ENCODE measurements around the gene ADAMTS3. TPM values are rescaled to one million over a fixed set of nuclear protein-coding genes. Genes with fewer than 3 reads are reported as not detected.
A peak's percentile ranks its signal among the peaks of the same experiment; 100 is the strongest.

Gene ADAMTS3
- total RNA-seq, 4 donors from 2014 or later = 0.47 to 30.4 (median 10.2) TPM

DNA sequence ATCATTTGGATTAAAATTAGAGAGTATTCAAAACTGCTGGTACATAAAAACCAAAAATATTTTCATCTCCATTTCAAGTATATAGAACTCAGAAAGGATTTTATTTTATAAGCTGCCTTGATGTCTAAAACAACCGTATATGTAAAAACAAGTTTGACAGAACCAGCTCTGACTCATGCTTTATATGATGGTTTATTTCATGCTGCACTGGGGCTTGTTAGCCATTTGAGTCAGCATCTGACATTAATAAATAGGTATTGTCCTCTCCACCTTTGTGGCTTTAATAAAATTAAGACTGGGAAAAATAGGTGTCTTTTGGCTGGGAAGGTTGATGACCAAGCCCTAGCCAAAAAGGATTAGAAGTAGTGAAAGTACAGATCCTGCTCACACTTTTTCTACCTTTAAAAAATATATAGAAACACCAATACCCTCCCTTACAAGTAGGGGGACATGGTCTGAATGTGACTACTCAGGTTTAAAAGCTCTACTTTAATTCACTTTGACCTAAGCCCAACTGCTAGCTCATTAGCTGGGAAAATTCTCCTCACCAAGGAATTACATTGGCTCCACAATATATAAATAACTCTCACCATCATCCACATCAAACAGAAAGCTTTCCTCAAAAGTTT lies 228.1 kb downstream of the ADAMTS3 start:
- ATAC-seq (ENCODE audit: low FRiP score) = no peak
- DNase-seq (ENCODE audit: low spot score) = no peak
- TF ChIP-seq, protein P1, sequence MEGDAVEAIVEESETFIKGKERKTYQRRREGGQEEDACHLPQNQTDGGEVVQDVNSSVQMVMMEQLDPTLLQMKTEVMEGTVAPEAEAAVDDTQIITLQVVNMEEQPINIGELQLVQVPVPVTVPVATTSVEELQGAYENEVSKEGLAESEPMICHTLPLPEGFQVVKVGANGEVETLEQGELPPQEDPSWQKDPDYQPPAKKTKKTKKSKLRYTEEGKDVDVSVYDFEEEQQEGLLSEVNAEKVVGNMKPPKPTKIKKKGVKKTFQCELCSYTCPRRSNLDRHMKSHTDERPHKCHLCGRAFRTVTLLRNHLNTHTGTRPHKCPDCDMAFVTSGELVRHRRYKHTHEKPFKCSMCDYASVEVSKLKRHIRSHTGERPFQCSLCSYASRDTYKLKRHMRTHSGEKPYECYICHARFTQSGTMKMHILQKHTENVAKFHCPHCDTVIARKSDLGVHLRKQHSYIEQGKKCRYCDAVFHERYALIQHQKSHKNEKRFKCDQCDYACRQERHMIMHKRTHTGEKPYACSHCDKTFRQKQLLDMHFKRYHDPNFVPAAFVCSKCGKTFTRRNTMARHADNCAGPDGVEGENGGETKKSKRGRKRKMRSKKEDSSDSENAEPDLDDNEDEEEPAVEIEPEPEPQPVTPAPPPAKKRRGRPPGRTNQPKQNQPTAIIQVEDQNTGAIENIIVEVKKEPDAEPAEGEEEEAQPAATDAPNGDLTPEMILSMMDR (IDR thresholded peaks at IDR 0.05) = no peak

DNA sequence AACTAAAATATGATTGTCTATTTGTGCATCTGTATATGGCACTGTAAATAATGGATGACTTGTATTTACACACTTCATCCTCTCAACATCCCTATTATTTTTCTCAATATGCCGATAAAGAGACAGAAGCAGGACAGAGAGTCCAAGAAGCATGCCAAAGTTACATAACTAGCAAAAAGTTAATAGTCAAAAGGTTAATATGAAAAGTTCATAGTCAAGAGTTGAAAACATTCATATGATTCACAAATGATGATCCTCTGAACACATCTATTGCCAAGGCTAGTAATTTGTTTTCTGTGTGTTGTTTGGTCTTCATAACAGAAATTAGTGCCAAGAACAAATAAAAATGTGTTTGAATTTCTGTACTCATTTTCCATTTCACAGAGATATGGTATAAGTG lies 231.0 kb downstream of the ADAMTS3 start:
- ATAC-seq (ENCODE audit: low FRiP score) (peak; percentile 42), DNase-seq (ENCODE audit: low spot score) (no peak)
- TF ChIP-seq, protein P1 (IDR thresholded peaks at IDR 0.05) = no peak

DNA sequence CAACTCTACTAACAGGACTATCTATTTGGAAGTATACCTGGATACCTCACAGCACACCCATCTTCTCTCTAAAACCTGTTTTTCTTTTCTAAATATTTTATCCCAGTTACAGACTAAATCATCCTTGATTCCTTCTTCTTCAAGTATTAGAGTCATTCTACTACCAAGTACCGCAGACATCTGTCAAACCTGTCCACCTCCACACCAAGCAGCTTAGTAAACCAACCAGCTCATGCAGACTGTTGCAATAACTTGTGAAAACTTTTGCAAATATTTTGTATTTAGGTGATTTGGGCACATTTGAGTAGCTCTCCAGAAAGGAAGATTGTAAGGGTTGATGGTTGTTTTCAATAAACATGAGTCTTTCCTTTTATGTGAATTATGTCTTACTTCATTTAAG lies 238.6 kb downstream of the ADAMTS3 start:
- no peak for ATAC-seq (ENCODE audit: low FRiP score)
- DNase-seq (ENCODE audit: low spot score) = no peak
- TF ChIP-seq, protein P1 (IDR thresholded peaks at IDR 0.05) = no peak

DNA sequence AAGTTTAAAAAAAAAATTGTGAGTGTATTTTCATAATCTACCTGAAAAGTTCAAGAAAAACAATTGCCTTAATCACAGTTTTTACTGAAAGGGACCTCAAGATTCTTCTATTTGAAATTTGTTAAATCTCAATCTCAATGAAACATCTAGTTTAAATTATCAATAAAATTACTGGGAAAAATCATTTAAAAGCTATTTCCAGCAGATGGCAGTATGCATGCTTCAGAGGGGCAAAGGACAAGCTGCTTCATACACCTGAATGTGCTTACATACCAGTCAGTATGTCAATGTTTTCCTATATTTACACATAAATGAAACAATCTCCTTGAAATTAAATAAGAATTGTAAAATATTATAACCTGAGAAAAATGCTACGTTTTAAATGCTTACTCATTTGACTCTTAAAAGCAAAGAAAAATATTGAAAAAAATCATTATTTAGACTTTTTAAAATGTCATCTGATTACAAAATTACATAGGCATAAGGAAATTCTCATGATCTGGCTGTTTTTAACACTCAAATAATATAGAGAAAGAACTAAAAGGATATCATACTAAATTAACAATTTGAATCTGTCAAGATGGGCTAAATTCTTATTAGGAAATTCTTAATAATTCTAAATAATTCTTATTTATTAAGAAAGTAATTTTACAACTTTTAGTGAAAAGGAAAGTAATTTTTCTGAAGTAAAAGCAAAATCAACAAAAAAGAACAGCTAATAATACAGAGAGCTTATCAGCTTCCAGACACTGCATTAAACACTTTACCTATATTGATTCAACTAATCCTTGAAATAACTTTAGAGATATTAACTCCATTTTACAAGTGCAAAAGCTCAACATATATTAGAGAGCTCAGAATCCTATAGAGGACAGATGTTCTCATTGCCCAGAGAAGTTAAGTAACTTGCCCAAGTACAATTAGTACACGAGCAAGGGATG lies 242.1 kb downstream of the ADAMTS3 start:
- ATAC-seq (ENCODE audit: low FRiP score) (no peak), DNase-seq (ENCODE audit: low spot score) (no peak)
- TF ChIP-seq, protein P1 (IDR thresholded peaks at IDR 0.05) = no peak

DNA sequence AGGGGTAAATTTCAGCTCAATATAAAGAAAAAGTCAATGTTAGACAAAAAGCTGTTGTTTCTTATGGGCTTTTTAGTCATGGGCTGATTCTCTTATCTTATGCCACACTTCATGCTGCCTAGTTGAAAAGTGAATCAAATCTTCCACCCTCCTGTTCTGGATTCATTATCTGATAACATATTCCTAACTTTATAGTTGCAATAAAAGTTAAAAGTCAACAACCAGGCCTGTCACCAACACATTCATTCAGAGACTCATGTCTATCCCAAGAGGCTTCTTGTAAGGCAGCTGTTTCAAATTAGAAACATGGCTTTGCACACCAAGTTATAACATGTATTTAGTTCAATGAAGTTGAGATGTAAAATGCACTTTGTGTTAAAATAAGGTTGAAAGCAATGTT lies 243.8 kb downstream of the ADAMTS3 start:
- DNase-seq (ENCODE audit: low spot score) = no peak
- TF ChIP-seq, protein P1 (IDR thresholded peaks at IDR 0.05) = no peak
- ATAC-seq (ENCODE audit: low FRiP score) = no peak

DNA sequence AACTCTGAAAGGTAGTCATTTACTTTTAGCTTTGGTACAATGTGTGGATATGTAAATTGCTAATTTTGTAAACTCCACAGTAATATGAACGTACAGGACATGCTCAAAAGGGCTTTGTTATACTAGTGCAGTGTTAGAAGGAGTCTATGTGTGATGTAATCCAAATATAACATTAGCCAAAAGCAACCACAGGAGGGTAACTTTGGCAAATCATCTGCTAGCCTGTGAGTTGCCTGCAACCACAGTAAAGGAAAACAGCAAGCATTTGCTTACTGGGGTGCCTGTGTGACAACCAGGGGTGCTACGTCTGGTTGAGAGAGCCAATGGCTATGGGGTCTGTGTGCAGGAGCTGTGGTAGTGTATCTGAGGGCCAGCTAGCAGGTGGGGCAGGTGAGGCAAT lies 245.8 kb downstream of the ADAMTS3 start:
- TF ChIP-seq, protein P1 (IDR thresholded peaks at IDR 0.05) = no peak
- ATAC-seq (ENCODE audit: low FRiP score) (no peak), DNase-seq (ENCODE audit: low spot score) (no peak)

All from omental fat pad (tissue), 4 donors.